ENCODE measurements around the gene LHPP.

DNA sequence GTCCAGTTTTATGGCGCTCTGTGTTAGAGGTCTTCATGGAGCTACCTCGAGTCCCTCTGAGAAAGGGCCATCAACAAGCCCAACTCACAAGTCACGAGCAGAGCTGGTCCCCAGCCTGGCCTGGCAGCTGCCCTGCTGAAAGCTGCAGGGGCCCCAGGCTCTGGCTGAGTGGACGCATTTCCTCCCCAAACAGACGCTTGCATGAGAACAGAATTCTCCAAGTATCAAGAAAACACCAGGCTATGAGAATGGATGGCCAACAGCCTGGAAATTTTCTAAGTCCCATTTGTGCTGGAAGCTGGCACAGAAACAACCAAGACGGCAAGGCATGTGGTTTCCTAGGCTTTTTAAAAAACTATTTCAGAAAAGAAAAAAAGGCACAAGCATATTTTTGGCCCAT lies 167.8 kb downstream of the LHPP start:
- no peak for TF ChIP-seq CTCF (IDR thresholded peaks at IDR 0.05; ENCODE audit: low read length)
- TF ChIP-seq EZH2 (IDR thresholded peaks at IDR 0.05; ENCODE audit: borderline replicate concordance, low read length), result no peak
